NCI-H2081 treated with DMSO at 0.1 percent for 48 hours (cell line): Measurements from ENCODE around the gene TIPIN.
"Not testable (repeated sequence)": the region's sequence is repeated elsewhere in the genome, so short reads cannot be mapped to it uniquely, and the experiment has no call there.

Source experiments
- DNase-seq: peaks from one replicate; lab custom pipeline; 2025; lab: John Stamatoyannopoulos, UW

The TIPIN gene, protein sequence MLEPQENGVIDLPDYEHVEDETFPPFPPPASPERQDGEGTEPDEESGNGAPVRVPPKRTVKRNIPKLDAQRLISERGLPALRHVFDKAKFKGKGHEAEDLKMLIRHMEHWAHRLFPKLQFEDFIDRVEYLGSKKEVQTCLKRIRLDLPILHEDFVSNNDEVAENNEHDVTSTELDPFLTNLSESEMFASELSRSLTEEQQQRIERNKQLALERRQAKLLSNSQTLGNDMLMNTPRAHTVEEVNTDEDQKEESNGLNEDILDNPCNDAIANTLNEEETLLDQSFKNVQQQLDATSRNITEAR

DNA sequence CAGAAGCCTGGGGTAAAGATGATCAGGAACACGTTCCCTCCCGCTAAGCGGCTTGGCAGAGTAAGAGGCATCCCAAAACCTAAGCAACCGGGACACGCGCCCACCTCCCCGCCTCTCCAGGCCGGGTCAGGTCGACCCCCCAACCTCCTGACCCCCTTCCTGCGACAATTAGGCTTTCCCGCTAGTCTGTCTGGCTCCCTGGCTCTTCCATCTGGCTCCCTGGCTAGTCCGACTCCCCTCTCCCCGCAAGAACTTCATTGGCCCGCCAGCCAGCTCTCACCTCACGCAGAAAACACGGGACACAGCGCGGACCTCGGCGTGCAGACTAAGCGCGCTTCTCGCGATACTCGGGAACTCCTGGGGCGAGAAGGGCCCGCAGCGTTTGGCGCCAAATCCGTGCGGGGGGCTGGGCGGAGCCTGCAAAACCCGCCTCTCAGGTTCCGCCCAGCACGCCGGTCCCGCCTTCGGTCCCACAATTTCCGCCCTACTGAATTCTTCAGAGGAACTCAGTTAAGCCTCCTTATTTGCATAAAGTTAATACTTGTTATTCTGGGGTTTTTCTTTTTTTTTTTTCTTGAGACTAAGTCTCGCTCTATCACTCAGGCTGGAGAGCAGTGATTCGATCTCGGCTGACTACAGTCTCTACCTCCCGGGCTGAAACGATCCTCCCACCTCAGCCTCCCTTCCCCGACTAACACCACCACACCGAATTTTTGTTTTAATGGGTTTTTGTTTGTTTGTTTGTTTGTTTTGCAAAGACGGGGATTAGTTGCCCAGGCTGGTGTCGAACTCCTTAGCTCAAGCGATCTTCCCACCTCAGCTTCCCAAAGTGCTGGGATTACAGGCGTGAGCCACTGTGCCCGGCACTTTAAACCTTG lies at the start of gene TIPIN:
TSS of gene TIPIN (minus strand) at position 327 of the 878 bp plus-strand sequence. CDS start 3,738 bp downstream, outside the sequence.
- peak; percentile 71 for DNase-seq

DNA sequence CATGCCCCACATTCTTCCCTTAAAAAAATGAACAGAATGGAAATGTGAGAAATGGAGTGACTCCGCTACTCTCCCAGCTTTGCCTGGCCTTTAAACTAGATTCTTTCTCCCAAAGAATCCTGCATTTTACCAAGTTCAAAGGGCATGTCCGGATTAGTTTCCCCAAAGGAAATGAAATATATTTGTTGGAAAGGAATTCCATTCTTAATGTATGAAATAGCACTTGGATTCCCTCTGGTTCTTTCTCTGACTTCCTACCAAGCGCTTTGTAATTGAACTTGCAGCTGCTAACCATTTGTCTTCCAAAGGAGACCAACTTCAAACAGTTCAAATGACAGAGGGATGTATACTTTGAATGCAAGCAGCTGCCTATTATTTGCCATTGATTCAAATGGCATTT lies 49.1 kb upstream of the TIPIN start:
- peak; percentile 22 for DNase-seq

DNA sequence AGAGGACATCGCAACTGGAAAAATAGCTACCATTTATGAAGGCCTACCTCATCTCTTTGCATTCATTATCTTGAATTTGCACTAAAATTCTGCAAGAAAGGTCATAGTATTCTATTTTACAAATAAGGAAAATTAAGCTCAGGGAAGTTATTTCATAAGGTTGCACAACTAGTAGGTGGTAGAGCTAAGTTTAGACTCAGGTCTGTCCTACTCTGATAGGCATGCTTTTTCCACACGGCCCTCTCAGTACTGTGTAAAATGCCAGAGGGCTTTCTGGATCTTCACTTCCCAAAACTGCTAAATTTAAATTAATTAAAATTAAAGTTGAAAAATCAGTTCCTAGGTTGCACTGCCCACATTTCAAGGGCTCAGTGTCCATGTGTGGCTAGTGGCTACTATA lies 48.5 kb upstream of the TIPIN start:
- DNase-seq = no peak

DNA sequence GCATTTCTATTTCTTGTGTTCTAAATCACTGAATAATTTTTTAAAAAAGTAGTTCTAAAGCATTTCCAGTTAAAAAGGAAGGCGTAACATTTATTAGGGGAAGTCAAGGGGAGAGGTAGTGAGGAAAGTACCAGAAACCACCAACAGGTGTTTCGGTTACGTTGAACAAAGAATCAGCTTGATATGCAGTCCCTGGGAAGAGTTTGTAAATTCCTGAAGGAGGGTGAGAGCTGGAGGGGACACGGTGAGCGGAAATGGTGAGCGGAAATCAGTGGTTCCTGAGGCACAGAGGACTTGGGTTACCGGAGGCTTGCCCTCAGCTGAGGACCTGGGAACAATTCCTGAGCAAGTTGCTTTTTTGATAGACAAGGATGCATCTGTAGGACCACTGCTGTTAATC lies 48.0 kb upstream of the TIPIN start:
- DNase-seq = no peak

DNA sequence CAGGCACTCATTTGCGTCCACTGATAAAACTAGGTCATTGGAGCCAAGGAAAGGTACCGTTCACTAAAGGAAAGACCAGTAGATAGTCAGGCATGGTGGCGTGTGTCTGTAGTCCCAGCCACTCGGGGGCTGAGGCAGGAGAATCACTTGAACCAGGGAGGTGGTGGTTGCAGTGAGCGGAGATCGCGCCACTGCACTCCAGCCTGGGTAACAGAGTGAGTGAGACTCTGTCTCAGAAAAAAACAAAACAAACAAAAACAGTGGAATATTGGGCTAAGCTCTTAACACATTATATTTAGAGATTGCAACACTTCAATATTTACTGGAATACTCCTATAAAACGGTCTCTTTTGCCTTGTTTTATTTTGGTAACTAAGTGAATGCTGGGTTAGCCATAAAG lies 47.6 kb upstream of the TIPIN start:
- no peak for DNase-seq

DNA sequence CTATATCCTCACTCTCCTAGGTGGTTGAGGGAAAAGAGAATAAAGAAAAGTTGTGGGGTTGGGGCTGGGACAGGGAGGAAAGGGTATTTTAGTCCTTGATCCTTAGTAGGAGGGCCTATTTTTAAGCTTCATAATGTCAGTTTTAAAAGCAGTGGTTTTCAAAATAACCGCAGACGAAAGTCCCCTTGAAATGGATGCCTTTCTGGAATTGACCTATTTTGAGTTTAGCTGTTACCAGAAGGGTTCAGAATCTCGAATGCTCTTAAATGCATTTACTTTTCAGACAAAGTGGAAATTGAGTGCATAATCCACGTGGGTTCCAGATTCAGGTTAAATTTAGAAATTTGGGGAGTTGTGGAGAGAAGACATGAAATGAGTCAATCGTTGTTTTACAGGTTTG lies 46.8 kb upstream of the TIPIN start:
- DNase-seq = no peak

DNA sequence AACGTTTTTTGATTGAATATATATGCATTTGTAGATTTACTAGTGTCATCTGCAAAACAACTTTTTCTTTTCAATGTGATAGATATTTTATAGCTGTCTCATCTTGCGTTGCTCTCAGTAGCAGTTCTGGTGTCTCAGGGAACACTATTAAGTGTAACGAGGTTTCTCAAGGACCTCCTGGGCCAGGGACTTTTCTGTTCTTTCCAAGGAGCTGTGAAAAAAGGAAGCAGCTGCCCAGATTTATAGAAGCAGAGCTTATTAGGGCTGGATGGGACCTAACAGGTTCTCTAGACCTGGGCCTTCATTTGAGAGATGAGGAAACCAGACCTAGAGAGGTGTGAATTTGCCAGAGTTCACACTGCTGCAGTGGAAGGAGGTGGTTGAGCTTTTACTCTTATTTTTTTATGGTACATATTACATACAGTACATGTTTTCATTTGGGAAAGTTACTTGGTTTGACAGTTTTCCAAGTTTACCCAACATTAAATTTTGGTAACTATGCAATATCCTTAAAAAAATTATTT lies 46.3 kb upstream of the TIPIN start:
- DNase-seq = no peak

DNA sequence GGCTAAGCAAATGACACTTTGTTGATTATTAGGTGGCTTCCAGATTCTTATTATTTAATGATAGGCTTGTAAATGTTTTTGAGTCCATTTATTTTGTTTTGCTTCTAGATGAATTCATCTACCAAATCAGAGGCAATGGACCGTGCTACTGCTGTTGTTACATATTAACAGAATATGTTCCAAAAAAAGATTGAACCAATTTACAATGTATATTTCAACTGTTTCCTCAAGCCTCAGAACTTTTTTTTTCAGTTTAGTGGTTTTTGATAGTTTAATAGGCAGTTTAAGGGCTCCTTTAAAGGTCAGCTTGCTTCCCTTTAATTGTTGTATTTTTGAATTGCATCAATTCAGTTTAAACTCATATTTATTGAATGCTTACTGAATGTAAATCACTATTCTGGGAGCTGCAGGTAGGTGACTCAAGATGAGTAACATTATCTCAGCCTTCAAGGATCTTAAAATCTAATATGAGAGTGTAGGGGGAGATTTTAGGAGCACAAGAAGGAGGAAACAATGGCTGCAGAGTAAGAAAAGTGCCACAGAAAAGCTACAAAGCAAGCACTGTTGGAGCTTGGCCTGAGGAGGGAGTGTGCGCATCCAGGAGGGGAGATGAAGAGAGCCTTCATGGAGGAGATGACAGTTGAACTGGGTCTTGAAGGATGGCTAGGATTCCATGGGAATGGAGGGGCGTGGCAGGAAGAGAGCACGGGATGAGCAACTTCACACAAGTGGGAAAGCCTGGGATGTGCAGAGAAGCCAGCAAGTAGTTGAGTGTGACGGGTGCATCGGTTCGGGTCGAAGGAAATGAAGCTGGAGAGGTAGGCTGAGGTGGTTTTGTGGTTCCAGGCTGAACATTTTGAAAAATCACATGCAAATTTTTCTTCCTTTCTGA lies 44.9 kb upstream of the TIPIN start:
- DNase-seq = no peak

DNA sequence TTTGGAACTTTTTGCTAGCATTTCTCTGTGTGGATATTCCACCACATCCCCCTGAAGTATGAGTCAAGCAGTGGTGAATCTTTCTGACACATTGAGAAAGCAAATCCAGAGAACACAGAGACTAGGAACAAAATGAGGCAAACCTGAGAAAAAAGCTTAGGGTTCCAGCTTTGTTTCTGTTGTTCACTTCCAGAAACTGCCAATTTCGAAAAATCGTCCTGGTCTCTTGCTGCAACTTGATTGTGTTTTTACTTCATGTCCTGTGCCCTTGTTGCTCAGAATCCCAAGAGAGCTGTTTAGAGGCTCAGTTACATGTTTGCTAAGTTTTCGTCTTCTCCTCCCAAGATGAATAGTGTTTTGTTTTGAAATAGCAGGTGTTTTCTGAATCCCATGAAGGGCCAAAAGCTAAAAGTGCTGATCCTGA lies 43.9 kb upstream of the TIPIN start:
- no peak for DNase-seq

DNA sequence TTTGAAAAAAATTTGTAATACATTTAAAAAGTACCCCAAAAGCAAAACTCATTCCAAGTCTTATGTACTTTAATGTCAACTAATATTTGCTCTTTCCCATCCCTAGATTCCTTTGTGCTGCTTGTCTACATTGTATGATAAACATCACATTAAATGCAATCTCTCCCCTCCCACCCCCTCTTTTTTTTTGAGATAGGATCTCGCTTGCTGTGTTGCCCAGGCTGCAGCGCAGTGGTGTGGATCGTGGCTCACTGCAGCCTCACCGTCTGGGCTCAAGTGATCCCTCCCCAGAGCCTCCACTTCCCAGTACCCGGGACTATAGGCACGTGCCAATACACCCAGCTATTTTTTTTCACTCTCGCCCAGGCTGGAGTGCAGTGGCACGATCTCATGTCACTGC lies 42.8 kb upstream of the TIPIN start:
- no peak for DNase-seq

DNA sequence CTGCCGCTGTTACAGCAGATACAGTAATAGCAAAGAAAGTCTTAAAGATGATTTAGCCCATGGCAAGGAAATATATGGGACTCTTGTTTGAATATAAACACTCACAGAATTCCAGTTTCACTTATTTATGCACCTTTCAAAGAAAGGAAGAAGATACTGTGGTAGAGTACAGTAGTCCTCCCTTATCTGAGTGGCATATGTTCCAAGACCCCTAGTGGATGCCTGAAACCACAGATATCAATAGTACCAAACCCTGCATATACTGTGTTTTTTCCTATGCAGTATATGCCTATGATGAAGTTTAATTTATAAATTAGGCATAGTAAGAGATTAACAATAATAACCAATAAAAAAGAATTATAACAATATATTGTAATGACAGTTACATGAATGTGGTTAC lies 38.4 kb upstream of the TIPIN start:
- DNase-seq = no peak

DNA sequence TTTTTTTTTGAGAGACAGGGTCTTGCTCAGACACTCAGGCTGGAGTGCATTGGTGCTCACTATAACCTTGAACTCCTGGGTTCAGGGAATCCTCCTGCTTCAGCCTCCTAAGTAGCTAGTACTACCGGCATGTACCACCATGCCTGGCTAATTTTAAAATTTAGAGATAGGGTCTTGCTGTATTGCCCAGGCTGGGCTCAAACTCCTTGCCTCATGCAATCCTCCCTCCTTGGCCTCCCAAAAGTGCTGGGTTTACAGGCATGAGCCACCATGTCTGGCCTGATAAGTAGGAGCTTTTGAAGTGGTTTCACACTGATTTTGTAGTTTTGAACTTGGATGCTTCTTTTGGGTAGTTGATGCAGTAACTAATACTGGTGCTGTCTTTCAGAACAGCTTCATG lies 38.0 kb upstream of the TIPIN start:
- DNase-seq = no peak

DNA sequence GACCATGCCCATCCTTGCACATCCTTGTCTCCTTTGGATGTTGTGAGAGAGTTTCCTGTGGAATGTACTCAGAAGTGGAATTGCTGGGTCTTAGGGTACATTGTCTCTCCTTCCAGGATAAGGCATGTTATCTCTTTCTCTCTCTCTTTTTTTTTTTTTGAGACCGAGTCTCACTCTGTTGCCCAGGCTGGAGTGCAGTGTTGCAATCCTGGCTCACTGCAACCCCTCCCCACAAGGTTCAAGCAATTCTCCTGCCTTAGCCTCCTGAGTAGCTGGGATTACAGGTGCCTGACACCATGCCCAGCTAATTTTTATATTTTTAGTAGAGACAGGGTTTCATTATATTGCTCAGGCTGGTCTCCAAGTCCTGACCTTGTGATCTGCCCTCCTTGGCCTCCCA lies 36.6 kb upstream of the TIPIN start:
- not testable (repeated sequence) for DNase-seq

DNA sequence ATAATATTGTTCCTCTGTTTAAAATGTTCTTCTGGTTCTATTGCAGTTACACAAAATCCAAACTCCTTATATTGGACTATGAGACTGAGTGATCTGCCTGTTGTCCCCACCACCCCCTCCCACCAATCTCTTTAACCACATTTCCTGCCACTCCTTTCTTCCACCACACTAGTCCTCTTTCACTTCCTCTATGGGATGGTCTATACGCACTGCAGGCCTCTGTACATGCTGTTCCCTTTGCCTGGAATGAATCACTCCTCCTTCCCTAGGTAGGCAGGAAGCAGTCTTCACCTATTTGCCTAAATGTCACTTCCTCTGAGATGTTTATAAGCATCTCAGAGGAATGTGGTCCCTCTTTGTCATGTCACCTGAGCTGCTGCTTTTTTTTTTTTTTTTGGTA lies 34.2 kb upstream of the TIPIN start:
- DNase-seq = no peak

DNA sequence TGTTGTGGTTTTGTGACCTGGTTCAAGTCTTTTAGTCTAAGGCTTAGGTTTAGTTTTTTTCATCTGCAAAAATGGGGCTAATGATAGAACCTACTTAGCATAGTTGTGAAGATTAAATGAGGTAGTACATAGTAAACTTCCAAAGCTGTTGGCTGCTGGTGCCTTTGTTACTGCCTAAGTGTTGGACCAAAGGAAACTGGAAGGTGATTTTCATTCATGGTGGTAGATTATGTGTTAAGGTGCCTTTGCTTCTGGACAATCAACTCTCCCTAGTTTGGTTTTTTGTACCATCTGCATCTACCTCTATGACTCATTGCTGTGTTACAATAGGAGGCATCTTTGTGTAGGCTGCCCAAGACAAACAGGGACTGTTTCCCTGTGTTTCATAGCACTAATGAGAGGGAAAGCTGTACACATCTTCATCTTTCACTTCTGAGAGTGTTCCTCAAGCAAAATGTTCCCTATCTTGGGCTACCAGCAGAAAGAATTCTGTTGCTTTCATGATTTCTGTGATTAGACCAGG lies 33.4 kb upstream of the TIPIN start:
- no peak for DNase-seq

DNA sequence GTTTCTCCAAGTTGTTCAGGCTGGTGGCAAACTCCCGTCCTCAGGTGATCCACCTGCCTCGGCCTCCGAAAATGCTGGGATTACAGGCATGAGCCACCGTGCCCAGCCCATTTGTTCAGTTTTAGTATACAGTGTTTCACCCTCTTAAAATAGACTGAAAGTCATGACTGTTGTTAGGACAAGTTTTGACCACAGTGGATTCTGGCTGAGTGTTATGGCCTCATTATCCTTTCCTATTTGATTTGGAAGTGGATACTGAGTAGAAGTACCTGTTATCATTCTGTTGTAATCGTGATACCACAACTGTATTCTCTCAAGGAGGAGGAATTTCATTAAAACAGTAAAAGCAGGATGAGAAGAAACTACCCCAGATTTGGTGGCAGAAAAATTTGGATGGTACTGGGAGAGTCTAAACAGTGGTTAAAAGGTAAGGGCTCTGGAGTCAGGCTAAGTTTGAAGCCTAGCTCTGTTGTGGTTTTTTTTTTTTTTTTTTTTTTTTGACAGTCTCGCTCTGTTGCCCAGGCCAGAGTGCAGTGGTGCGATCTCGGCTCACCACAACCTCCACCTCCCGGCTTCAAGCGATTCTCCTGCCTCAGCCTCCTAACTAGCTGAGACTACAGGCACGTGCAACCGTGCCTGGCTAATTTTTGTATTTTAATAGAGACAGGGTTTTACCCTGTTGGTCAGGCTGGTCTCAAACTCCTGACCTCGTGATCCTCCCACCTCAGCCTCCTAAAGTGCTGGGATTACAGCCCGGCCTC lies 32.8 kb upstream of the TIPIN start:
- no peak for DNase-seq

DNA sequence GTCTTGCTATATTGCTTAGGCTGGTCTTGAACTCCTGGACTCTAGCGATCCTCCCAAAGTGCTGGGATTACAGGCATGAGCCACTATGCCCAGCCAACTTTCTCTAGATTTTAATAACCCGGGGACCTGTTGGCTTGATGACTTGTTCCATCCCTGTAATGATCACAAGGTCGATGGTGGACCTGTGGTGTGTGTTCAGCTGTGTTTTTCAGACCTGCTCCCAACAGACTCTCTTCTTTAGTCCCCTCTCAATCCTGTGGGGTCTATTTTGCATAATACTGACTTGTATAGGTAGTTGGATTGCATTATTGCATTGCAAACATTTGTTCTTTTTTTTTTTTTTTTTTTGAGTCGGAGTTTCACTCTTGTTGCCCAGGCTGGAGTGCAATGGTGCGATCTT lies 32.1 kb upstream of the TIPIN start:
- no peak for DNase-seq

DNA sequence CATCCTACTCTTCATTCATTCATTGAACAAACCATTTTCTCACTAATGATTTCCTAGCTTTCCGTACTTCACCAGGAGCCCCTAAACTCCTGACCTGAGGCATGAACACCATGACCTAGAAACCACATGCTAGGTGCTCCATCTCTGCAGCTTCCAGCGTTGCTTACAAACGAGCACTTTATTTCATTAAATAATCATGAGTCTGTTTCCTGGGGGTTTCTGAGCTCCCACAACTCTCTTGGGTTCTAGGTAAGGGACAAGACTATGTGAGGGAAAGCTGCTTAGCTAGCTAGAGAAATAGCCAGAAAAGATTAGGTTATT lies 31.5 kb upstream of the TIPIN start:
- DNase-seq = no peak

DNA sequence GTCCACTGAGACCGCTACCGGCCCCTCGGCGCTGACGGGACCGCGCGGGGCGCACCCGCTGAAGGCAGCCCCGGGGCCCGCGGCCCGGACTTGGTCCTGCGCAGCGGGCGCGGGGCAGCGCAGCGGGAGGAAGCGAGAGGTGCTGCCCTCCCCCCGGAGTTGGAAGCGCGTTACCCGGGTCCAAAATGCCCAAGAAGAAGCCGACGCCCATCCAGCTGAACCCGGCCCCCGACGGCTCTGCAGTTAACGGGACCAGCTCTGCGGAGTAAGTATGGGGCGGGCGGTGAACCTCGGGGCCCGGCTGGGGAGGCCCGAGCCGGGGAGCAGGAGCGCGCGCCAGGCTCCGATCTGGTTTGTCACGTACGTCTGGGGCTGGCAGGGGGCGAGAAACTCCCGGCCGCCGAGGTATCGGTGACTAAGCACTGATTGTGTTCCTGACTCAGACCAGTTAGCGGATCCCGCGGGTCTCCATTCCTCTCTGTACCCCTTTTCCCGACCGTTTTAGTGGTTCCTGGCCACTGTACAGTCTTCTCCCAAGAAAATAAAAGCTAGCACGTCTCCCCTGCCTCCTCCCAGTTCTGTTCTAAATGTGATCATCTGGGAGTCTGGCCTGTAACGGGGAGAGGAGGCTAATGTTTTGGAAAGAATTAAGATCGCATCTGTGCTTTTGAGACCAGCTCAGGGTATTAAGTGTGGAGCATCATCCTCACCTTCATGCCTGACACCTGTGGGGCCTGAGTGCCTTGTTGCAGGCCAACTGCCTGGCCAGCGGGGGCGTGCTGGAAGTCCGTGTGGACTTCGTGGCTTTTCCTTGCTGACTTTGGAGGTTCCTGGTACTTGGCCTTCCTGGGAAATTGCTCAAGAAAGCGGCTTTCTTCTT lies 30.9 kb upstream of the TIPIN start:
- DNase-seq = no peak
